GM23338 (cell line): ENCODE measurements around the gene STK31.

Source experiments
- CTCF ChIP-seq, 2 experiments: fragments of 200-600 bp in 1 of 2; sonication (generic) in 1 of 2; conservative IDR thresholded peaks; 2 replicates each; pipeline versions ENCODE4 v1.5.1 to v1.6.1; 2016 to 2017; ENCODE audit warnings: antibody characterized with exemption in 2 of 2, low read depth in 2 of 2, mild to moderate bottlenecking in 2 of 2, moderate library complexity in 1 of 2
- EZH2 ChIP-seq: fragments of 200-600 bp; sonication (generic); IDR thresholded peaks from one replicate; pipeline ENCODE4 v1.8.0; 2017; ENCODE audit warnings: antibody characterized with exemption, mild to moderate bottlenecking, low read depth; ENCODE audit not compliant: unreplicated experiment

- no peak for TF ChIP-seq CTCF (conservative IDR thresholded peaks at IDR 0.05; ENCODE audit: low read depth in 2 of 2)
- no peak for TF ChIP-seq EZH2
These were observed 163.3 kb downstream of the STK31 start for GRCh38 chr7:23873306-23873705.
